HG03103 (cell line): ENCODE data around the gene ANKIB1.
"Not testable (repeated sequence)": the region's sequence is repeated elsewhere in the genome, so short reads cannot be mapped to it uniquely, and the experiment has no call there.

ENCODE experiments used
- ATAC-seq: cut with Tn5 transposase; IDR thresholded peaks from one replicate; pipeline ENCODE4 v1.9.1; 2021; ENCODE audit warnings: low read depth; ENCODE audit not compliant: unreplicated experiment

The ANKIB1 gene

DNA sequence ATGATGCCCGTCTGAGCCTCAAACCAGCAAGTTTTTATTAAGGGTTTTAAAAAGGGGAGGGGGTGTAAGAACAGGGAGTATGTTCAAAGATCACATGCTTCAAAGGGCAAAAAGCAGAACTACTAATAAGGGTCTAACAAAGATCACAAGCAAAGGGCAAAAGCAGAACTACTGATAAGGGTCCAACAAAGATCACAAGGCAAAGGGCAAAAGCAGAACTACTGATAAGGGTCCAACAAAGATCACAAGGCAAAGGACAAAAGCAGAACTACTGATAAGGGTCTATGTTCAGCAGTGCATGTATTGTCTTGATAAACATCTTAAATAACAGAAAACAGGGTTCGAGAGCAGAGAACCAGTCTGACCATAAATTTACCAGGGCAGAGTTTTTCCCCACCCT is 196.9 kb downstream of the ANKIB1 start:
- ATAC-seq, result not testable (repeated sequence)

DNA sequence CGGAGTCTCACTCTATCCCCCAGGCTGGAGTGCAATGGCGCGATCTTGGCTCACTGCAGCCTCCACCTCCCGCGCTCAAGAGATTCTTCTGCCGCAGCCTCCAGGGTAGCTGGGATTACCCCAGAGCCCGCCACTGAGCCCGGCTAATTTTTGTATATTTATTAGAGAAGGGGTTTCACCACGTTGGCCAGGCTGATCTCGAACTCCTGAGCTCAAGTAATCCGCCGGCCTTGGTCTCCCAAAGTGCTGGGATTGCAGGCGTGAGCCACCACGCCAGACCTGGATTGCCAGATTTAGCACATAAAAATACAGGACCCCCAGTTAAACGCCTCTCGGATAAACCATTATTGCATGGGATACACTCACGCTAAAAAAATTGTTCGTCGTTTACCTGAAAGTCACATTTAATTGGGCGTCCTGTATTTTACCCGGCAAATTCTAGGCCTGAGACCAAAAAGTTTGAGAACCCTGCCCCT is 201.1 kb downstream of the ANKIB1 start:
- no peak for ATAC-seq

DNA sequence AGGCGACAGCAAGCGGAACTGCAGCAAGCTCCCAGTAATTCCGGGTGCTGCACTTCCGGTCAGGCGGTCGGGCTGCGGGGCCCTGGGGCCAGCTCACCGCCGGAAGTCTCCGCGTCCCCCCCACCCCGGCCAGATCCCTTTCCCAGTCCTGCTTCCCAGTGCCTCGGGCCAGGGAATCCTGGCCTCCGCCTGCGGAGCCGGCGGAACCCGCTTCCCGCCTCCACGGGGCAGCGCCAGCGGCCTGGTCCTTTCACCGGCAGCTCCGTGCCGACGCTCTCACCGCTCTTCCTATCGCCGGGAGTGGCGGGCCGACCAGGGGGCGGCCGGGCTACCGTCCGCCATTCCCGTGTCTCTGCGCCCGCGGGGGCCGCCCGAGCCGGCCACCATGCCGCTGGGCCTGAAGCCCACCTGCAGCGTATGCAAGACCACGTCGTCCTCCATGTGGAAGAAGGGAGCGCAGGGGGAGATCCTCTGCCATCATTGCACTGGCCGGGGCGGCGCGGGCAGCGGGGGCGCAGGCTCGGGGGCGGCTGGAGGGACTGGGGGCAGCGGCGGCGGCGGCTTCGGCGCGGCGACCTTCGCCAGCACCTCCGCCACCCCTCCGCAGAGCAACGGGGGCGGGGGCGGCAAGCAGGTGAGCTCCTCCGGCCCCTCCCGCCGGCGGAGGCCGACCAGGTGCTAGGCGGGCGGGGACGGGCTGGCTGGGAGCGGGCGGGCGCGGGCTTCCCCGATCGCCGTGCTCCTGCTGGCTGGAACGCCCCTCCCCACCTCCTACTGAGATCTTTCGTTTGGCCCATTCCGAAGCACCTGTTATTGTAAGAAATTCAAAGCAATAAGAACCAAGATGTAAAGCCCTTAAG is 201.8 kb downstream of the ANKIB1 start, which contains the start of gene GATAD1:
Gene GATAD1 (plus strand): TSS at position 138 of the 860 bp plus-strand sequence. CDS start 248 bp downstream, at position 386.
- ATAC-seq, result peak; percentile 78

DNA sequence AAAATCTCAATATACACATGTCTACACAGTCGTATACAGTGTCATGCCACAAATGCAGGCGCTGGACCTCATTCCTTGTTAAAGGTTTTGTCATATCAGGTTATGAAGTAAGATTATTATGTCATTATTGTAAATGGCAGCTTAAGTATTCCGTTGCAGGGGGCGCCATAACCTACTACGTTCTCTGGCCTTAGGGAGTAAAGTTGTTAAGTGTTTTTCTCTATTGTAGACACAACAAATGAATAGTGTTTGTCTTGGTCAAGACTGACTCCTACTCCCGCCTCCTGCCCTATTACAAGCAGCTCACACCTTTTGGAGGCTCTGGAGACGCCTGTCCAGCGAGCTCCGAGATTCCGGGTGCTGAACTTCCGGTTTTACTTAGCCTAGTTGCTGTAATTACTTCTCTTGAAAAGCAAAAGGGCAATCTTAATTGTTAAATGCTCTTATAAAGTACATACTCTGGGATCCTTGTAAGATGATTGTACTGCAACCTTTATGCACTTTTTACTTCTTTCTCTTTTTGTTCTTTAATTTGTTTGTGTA is 202.5 kb downstream of the ANKIB1 start:
- peak; percentile 35 for ATAC-seq
